Suprapubic skin (tissue), 4 donors: Measurements from ENCODE around the gene ACADL.

Experiments used
- POLR2A ChIP-seq, 2 donors: fragments of 450-650 bp; IDR thresholded peaks; one replicate each; pipeline ENCODE4 v1.6.1; 2017; ENCODE audit warnings: antibody characterized with exemption in 2 of 2, mild to moderate bottlenecking in 2 of 2, moderate library complexity in 2 of 2
- POLR2AphosphoS5 ChIP-seq, 3 donors: sonication (generic); formaldehyde crosslinking; IDR thresholded peaks; one replicate each; pipeline ENCODE4 v1.6.1; 2017; ENCODE audit warnings: antibody characterized with exemption in 3 of 3
- TF ChIP-seq, protein P1 (sequence below), 2 donors: fragments of 200-600 bp in 1 of 2; fragments of 450-650 bp in 1 of 2; sonication (generic) in 1 of 2; IDR thresholded peaks; one replicate each; pipeline ENCODE4 v1.5.1; 2016 to 2019; ENCODE audit warnings: antibody characterized with exemption in 2 of 2, mild to moderate bottlenecking in 1 of 2, moderate library complexity in 1 of 2

DNA sequence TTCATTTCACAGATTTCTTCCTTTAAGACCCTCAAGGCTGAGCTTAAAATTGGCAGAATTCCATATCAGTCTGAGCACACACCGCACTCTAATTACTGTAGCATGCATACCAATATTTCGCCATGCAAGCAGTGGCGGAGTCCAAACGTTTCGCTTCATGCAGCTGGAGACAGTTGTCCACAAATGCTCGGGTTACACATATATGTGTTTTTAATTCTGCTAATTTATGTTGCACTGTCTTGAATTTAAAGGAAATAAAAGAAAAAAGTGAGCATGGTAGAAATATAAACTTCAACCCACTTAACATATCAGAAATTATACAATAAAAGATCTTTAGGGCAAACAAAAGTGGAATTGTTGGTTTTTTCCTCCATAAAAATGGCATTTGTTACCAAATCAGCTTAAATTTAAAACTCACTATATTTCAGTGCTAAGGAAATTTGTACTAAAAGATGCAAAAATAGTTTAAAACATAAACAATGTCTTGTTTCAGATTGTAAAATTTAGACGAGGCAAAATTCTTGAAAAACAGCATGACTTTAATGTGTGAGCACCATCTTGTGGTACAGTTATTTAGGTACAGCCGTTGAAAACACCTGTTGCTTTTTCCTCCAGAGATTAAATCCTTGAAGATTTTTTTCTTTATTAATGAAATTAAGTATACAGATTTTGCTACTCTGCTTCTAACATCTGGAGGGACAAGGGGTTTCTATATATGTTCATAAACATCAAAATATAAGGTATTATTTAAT is 30.0 kb downstream of the ACADL start:
- TF ChIP-seq, protein P1, sequence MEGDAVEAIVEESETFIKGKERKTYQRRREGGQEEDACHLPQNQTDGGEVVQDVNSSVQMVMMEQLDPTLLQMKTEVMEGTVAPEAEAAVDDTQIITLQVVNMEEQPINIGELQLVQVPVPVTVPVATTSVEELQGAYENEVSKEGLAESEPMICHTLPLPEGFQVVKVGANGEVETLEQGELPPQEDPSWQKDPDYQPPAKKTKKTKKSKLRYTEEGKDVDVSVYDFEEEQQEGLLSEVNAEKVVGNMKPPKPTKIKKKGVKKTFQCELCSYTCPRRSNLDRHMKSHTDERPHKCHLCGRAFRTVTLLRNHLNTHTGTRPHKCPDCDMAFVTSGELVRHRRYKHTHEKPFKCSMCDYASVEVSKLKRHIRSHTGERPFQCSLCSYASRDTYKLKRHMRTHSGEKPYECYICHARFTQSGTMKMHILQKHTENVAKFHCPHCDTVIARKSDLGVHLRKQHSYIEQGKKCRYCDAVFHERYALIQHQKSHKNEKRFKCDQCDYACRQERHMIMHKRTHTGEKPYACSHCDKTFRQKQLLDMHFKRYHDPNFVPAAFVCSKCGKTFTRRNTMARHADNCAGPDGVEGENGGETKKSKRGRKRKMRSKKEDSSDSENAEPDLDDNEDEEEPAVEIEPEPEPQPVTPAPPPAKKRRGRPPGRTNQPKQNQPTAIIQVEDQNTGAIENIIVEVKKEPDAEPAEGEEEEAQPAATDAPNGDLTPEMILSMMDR (IDR thresholded peaks at IDR 0.05) = peak; percentile 47 to 66
- TF ChIP-seq POLR2A (IDR thresholded peaks at IDR 0.05) = no peak
- TF ChIP-seq POLR2AphosphoS5 (IDR thresholded peaks at IDR 0.05) = no peak
